NCI-H748 (cell line): ENCODE measurements around the gene MINDY4.
"Not testable (repeated sequence)": the region's sequence is repeated elsewhere in the genome, so short reads cannot be mapped to it uniquely, and the experiment has no call there.

ENCODE experiments used
- DNase-seq: peaks from one replicate; lab custom pipeline; 2025; ENCODE audit not compliant: unreplicated experiment; lab: John Stamatoyannopoulos, UW

MINDY4 gene

DNA sequence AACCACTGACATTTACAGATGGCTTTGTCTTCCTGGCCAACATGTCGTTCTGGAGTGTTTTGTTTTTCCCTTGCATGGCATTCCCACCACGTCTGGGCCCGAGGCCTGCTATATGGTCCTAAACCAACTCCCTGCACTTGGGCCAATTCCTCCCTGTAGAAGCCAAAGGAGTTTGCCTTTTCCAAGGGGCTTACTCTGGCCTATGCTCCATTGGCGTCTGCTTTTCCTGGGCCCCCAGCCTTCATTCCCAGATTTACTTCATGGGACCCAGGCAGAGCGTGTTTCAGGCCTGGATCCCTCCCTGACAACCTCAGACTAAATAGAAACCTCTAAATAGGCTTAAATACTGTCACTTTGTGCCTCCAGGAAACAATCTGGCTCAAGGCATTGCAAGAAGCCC is 60.7 kb downstream of the MINDY4 start:
- no peak for DNase-seq

GRCh38 chr7:30834017-30834674 is 62.9 kb downstream of the MINDY4 start:
- DNase-seq, result not testable (repeated sequence)

GRCh38 chr7:30835396-30835915 is 64.2 kb downstream of the MINDY4 start:
- DNase-seq, result no peak

- no peak for DNase-seq
Observed at GRCh38 chr7:30836991-30837390, 65.8 kb downstream of the MINDY4 start.

- DNase-seq, result no peak
Observed at GRCh38 chr7:30837581-30837980, 66.4 kb downstream of the MINDY4 start.

GRCh38 chr7:30838008-30838407 is 66.8 kb downstream of the MINDY4 start:
- no peak for DNase-seq

- DNase-seq, result no peak
Observed at GRCh38 chr7:30840141-30841024, 69.2 kb downstream of the MINDY4 start.

DNA sequence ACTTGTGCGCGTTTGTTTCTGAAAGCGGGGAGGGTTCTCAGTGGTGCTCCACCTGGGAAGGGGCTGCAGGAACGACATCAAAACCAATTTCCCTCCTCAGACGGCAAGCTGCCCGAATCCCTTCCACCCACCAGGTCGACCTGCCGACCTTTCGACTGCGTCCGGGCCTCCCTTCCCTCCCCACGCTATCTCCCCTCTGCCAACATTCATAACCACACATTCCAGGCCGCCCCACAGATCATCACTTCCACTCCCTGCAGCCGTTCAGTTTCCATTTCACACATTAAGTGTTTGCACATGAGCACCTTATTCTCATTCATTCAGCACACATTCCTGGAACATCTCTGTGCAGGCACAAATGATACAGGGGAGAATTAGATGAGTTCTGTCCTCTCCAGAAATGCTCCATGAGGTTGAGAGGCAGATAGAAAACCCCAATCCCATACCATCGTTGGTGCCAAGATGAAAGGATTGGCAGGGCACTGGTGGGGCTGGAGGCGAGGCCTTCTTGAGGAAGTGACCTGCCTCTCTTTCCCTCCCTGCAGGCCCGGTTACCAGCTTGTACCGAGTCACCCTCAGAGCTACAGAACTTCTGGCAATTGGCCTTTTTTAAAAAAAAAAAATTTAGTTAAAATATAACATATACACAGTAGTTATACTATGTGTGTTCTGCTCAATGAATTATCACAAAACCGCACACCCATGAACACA is 70.0 kb downstream of the MINDY4 start:
- DNase-seq, result no peak

DNA sequence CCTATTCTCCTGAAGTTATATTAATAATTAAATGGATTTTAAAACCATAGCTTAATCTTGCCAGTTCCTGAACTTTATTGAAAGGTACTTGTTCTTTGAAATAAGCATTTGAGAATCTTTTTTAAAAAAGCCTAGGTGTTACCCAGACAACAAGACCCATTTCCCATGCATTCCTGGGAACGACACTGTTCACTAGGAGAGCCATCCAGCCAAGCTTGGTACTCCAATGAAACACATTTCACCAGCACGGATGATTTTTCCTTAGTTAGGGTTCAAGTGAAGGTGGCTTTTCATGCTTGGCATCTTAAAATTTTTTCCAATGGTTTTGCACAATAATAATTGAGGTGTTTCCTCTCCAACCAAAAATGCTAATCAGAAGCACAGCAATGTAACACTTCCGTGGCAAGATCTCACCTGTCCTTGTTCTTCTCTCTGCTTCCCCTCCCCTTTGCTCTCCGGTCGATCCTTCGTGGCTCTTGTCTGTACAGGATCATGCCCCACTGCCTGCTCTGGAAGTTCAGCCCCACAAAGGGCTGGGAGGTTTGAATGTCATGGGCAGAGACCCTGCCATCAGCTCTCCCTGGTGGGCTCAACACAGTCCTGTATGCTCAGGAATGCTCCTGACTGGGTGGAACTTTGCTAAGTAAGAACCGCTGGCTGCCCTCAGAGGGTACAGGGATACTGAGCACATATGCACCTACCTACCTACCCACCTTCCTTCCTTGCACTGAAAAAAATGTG is 70.8 kb downstream of the MINDY4 start:
- DNase-seq, result no peak

DNA sequence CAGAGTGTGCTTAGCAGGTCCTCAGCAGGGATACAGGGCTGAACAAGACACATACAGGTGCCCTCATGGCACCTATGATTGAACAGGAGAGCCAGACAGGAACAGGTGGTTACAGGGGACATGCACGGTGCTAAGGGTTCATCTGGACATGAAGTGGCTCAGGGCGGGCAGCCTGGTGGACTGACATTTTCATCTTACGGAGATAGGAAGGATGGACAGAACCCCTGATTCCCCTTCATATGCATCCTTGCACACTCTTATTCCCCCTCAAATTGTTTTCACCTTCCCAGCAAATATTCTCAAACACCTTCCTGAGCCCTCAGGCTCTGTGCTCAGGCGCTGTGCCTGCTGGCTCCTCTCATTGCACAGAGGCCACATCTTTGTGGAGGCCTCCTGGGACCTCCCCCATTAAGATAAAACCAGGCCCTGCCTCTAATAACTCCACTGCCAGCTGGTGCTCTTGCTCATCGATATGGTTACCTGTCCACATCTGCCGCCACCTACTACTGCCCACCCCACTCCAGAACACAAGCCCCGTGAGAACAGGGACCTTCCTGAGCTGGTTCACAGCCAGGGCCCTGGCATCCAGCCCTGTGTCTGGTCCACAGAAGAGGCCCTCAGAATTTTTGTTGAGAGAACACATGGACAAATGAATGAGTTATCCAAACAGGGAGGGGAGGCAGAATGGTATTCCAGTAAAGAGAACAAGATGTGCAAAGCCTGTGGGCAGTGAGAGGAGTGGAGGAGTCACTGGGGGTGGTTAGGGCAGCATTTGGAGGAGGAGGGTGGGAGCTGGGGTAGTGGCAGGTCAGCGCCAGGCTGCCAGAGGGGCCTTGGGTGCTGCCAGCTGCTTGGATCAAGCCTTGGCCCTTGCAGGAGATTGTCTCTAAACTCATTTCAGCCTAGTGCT is 71.6 kb downstream of the MINDY4 start:
- no peak for DNase-seq

DNA sequence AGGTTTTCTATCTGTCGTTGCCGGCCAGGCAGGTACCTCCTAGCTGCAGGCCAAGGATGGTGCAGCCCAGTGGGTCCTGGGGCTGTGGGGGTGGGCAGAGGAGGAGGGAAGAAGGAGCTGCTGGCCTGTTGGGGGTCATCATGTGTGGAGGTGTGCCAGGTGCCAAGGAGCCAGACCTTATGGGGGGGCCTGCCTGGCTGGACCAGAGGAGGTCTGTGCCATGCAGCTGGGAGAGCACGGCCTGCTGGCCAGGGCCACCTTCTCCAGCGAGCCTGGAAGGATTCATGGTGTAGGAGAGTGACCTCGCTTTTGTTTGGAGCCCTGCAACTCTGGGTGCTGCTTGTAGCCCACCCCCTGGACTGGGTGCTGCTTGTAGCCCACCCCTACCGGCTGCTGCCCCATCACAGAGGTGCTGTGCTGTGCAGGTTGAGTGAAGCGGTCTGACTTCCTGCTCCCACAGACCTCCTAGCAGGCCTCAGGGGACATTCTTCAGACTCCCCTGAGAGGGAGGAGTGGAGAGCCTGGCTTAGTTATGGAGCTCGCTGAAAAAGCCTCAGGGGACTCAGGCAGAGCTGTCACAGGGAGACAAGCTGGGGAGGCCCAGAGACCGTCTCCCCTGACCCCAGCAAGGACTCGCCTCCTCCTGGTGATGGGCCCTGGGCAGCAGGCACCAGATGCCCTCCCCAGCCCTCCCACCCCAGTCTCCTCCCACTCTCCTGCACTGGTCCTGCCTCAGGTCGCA is 72.7 kb downstream of the MINDY4 start:
- DNase-seq, result no peak

DNA sequence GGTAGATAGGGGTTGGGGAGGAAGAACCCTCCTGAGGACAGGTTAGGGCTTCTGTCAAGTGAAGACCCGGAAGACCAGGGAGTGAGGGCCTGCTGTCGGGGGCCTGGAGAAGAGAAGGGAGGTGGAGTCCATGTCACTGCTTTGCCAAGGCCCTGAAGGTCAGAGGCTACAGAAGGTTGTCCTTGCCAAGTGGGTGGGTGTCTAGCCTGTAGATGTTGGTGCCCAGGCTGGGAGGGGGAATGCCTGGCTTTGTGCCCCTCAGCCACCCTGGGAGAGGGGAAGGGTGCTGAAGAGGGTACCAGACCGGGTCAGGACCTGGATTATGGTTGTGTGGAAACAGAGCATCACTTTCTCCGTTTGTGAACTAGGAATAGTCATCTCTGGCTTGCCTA is 73.3 kb downstream of the MINDY4 start:
- no peak for DNase-seq

DNA sequence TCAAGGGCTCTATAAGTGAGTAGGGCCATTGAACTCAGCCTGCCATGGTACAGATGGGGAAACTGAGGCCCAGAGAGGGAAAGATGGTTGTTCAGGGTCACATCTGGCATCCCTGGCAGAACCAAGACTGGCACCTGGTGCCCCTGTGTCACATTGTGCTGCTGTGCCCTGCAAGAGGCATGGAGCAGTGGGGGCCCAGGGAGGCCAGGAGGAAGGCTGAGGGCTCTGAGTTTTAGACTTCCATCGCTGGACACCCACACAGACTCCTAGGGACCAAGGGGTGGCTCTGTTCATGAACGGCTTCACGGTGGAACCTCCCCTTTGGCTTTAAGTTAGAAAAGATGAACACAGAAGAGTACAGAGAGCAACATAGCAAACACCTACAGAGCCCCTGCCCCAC is 73.7 kb downstream of the MINDY4 start:
- DNase-seq, result no peak

- no peak for DNase-seq
Observed at GRCh38 chr7:30845426-30846135, 74.4 kb downstream of the MINDY4 start.

DNA sequence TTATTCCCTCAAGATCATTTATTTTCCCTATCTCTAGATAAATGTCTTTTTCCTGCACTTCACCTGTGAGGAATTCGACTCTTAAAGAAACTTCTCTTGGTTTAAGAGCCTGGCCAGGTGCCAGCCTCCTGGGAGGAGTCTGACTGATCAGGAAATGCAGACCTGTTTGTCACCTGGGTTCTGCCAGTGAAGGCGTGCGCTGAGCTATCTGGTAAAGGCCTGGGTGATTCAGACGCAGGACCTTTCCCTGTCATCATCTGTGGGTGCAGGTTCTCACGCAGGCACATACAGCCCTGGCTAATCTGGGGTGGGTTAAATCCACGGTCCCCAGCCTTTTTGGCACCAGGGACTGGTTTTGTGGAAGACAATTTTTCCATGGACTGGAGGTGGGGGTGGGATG is 75.2 kb downstream of the MINDY4 start:
- DNase-seq, result no peak

DNA sequence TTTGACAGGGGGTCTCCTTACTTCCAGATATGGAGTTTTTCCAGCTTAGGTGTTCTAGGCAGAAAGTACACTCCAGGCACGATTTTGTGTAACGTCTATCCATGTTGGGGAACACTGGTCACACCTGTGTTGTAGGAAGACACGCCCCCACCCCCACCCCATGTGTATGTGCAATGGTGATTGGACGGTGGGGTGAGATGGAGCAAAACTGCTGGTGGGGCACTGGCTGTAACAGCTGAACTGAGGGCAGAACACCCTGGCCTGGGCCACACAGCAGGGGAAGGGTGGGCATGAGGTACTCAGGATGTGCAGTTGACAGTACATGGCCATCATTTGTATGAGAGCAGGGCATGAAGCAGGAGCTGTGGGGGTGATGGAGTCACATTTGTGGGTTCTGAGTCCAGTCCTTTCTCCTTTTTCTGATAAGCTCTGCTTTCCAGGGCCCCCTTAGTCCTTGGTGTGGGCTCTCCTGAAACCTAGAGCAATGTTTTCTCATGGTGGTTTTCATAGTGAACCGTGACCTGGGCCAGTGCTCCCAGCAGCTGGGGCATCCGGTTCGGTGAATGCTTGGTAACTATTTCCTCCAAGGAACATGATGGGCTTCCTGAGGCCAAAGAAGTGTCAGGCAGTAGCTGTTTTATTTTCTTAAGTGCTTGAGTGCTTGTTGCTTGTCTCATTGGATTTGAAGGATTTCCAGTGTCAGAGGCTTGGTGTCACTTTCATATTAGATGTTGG is 77.1 kb downstream of the MINDY4 start:
- no peak for DNase-seq

DNA sequence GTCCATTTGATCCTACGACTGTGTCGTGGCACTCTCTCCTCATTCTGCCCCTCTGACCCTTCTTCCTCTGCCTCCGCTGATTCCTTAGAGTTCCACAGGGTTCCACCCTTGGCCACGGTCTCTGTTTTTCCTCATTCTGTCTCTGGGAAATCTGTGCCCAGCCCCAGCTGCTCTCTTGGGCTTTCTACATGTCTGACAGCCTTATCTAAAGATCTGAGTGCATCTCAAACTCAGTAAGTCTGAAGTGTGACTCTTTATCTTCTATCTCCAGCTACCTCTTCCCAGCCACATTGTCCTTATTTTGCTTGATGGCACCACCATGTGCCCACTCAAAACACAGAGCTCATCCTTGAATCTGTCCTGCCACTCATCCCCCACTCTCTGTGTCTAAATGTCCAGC is 78.3 kb downstream of the MINDY4 start:
- no peak for DNase-seq

DNA sequence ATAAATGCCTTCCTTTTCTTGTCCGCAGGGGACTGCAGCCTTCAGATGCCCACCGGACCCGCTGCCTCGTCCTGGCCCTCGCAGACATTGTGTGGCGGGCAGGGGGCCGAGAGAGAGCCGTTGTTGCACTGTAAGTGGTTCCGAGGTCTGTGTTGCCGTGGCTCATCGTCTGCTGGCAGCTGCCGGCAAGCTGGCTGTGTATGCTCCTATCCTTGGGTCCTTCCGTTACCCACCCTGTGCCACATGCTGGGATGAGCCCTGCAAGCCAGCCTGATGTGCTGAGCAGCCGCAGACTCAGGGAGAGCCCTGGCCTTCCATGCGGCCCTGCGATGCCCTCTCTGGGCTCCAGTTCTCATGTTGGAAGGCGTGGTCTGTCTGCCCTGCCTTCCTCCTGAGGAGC is 79.2 kb downstream of the MINDY4 start:
- no peak for DNase-seq
